ENCODE measurements around the gene SNTG2.

The SNTG2 gene

DNA sequence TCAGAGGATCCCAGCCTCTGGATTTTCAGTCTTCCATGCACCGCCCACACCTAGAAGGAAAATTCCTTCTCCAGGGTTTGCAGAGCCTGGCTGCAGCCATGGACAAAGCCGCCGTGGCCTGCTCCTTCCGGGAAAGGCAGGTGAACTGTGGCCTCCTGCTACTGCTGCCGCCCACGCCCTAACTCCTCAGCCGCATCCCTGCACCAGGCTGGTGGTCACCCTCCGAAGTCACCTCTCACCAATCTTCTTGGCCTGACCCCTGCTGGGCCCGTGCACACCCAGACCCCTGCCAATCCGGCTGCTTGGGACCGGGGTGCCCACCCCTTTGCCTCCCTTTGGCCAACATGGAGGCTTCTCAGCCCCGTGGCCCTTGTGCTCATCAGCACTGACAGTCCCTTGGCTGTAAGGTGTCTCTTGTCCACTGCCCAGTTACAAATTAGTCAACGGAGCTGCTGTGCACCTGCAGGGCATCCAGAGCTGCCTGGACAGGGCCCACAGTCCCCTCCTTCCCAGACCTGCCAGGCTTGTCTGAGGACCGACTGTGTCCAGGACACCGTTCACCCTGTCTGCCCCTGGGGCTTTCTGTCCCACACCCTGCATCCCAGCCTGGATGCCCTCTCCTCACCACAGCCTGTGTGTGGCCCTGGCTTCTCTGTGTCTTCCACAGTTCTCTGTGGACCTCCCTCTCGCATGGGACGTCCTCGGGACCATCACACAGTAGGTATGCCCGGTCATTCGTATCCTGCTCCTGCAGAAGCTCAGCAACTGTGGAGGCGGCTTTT, 332.6 kb downstream of the SNTG2 start:
- no peaks in the 10 kb centered on the region for H3K27me3 ChIP-seq (ENCODE audit: insufficient read depth, low read depth, severe bottlenecking)
- no peaks in the 10 kb centered on the region for H3K9me3 ChIP-seq (ENCODE audit: severe bottlenecking)
- H3K36me3 ChIP-seq = no peaks in the 10 kb centered on the region
- H3K4me3 ChIP-seq (ENCODE audit: low read depth, low read length) = no peak overlapping the region
- no peak overlapping the region for H3K27ac ChIP-seq
- TF ChIP-seq, protein P1, sequence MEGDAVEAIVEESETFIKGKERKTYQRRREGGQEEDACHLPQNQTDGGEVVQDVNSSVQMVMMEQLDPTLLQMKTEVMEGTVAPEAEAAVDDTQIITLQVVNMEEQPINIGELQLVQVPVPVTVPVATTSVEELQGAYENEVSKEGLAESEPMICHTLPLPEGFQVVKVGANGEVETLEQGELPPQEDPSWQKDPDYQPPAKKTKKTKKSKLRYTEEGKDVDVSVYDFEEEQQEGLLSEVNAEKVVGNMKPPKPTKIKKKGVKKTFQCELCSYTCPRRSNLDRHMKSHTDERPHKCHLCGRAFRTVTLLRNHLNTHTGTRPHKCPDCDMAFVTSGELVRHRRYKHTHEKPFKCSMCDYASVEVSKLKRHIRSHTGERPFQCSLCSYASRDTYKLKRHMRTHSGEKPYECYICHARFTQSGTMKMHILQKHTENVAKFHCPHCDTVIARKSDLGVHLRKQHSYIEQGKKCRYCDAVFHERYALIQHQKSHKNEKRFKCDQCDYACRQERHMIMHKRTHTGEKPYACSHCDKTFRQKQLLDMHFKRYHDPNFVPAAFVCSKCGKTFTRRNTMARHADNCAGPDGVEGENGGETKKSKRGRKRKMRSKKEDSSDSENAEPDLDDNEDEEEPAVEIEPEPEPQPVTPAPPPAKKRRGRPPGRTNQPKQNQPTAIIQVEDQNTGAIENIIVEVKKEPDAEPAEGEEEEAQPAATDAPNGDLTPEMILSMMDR (IDR thresholded peaks at IDR 0.05; ENCODE audit: low read depth, low read length) = no peak
- no peak for DNase-seq

GRCh38 chr2:1283871-1284270, 333.2 kb downstream of the SNTG2 start:
- H3K27me3 ChIP-seq (ENCODE audit: insufficient read depth, low read depth, severe bottlenecking) = no peaks in the 10 kb centered on the region
- TF ChIP-seq, protein P1 (IDR thresholded peaks at IDR 0.05; ENCODE audit: low read depth, low read length) = no peak
- H3K4me3 ChIP-seq (ENCODE audit: low read depth, low read length) = no peak overlapping the region
- DNase-seq = no peak
- no peaks in the 10 kb centered on the region for H3K9me3 ChIP-seq (ENCODE audit: severe bottlenecking)
- H3K36me3 ChIP-seq = no peaks in the 10 kb centered on the region
- no peak overlapping the region for H3K27ac ChIP-seq

DNA sequence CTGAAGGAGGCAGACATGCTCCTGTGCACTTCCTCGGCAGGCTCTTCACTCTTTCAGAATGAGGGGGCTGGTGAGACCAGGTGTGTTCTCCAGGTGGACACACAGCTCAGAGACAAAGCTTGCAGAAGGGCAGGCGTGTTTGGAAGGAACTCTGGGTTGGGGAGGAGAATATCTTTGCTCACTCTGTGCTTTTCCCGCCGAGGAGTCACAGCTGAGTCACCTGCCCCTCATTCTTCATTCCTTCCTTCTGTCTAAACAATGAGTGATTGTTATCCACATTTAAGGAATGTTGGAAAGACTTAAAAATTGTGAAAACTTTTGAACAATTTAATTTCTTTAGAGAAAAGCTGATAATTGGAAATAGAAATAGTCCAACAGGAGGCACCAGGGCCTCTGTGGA, 336.3 kb downstream of the SNTG2 start:
- TF ChIP-seq, protein P1 (IDR thresholded peaks at IDR 0.05; ENCODE audit: low read depth, low read length) = no peak
- H3K36me3 ChIP-seq = no peaks in the 10 kb centered on the region
- no peak overlapping the region for H3K4me3 ChIP-seq (ENCODE audit: low read depth, low read length)
- H3K27ac ChIP-seq = no peak overlapping the region
- DNase-seq = no peak
- no peaks in the 10 kb centered on the region for H3K9me3 ChIP-seq (ENCODE audit: severe bottlenecking)
- H3K27me3 ChIP-seq (ENCODE audit: insufficient read depth, low read depth, severe bottlenecking) = no peaks in the 10 kb centered on the region

DNA sequence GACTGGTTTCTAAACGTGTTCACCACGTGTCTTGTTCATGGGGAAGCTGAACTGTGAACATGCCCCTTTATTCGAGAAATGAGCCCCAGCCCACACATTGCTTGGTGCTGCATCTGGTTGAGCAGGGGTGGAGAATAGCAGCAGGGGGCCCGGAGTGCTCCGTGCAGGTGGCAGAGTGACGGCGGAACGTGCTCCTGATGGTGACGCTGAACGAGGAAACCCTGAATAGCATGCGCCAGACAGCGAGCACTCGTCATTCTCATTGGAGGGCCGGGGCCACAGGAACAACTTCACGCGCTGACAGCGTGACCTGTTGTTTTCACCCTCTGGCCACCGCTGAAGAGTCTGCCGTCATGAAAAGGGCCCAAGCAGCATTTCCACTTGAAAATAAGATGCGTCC, 336.8 kb downstream of the SNTG2 start:
- no peak overlapping the region for H3K4me3 ChIP-seq (ENCODE audit: low read depth, low read length)
- TF ChIP-seq, protein P1 (IDR thresholded peaks at IDR 0.05; ENCODE audit: low read depth, low read length) = no peak
- H3K36me3 ChIP-seq = no peaks in the 10 kb centered on the region
- no peak overlapping the region for H3K27ac ChIP-seq
- DNase-seq = no peak
- no peaks in the 10 kb centered on the region for H3K27me3 ChIP-seq (ENCODE audit: insufficient read depth, low read depth, severe bottlenecking)
- no peaks in the 10 kb centered on the region for H3K9me3 ChIP-seq (ENCODE audit: severe bottlenecking)

GRCh38 chr2:1294900-1295299, 344.3 kb downstream of the SNTG2 start:
- TF ChIP-seq, protein P1 (IDR thresholded peaks at IDR 0.05; ENCODE audit: low read depth, low read length) = no peak
- H3K36me3 ChIP-seq = no peaks in the 10 kb centered on the region
- H3K27me3 ChIP-seq (ENCODE audit: insufficient read depth, low read depth, severe bottlenecking) = no peaks in the 10 kb centered on the region
- no peak overlapping the region for H3K27ac ChIP-seq
- no peak overlapping the region for H3K4me3 ChIP-seq (ENCODE audit: low read depth, low read length)
- no peaks in the 10 kb centered on the region for H3K9me3 ChIP-seq (ENCODE audit: severe bottlenecking)
- DNase-seq = no peak

DNA sequence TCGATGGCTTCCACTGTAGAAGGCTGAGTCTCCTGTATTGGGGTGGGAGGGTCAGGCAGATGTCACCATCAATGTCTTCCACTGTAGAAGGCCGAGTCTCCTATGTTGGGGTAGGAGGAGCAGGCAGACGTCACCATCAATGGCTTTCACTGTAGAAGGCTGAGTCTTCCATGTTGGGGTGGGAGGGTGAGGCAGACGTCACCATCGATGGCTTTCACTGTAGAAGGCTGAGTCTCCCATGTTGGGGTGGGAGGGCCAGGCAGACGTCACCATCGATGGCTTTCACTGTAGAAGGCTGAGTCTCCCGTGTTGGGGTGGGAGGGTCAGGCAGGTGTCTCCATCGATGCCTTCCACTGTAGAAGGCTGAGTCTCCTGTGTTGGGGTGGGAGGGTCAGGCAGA, 345.1 kb downstream of the SNTG2 start:
- no peak for DNase-seq
- no peaks in the 10 kb centered on the region for H3K9me3 ChIP-seq (ENCODE audit: severe bottlenecking)
- H3K27ac ChIP-seq = no peak overlapping the region
- no peak overlapping the region for H3K4me3 ChIP-seq (ENCODE audit: low read depth, low read length)
- TF ChIP-seq, protein P1 (IDR thresholded peaks at IDR 0.05; ENCODE audit: low read depth, low read length) = no peak
- no peaks in the 10 kb centered on the region for H3K36me3 ChIP-seq
- H3K27me3 ChIP-seq (ENCODE audit: insufficient read depth, low read depth, severe bottlenecking) = no peaks in the 10 kb centered on the region

Data from WERI-Rb-1 (cell line).